GM19372 (cell line): Measurements from ENCODE around the gene TBC1D24.

ENCODE experiments used
- ATAC-seq: cut with Tn5 transposase; IDR thresholded peaks from one replicate; pipeline ENCODE4 v1.9.1; 2021; ENCODE audit warnings: mild to moderate bottlenecking, low read depth, moderate library complexity; ENCODE audit not compliant: unreplicated experiment

The TBC1D24 gene

GRCh38 chr16:2481676-2482075, 6.7 kb downstream of the TBC1D24 start:
- no peak for ATAC-seq

- ATAC-seq = no peak
Observed at GRCh38 chr16:2482249-2482648, 7.3 kb downstream of the TBC1D24 start.

- no peak for ATAC-seq
Observed at GRCh38 chr16:2482708-2483534, 8.0 kb downstream of the TBC1D24 start.

GRCh38 chr16:2483939-2484897, 9.3 kb downstream of the TBC1D24 start:
- ATAC-seq = no peak

- no peak for ATAC-seq
Observed at GRCh38 chr16:2484898-2485508, 10.1 kb downstream of the TBC1D24 start.

- no peak for ATAC-seq
Observed at GRCh38 chr16:2485811-2486507, 11.0 kb downstream of the TBC1D24 start.

DNA sequence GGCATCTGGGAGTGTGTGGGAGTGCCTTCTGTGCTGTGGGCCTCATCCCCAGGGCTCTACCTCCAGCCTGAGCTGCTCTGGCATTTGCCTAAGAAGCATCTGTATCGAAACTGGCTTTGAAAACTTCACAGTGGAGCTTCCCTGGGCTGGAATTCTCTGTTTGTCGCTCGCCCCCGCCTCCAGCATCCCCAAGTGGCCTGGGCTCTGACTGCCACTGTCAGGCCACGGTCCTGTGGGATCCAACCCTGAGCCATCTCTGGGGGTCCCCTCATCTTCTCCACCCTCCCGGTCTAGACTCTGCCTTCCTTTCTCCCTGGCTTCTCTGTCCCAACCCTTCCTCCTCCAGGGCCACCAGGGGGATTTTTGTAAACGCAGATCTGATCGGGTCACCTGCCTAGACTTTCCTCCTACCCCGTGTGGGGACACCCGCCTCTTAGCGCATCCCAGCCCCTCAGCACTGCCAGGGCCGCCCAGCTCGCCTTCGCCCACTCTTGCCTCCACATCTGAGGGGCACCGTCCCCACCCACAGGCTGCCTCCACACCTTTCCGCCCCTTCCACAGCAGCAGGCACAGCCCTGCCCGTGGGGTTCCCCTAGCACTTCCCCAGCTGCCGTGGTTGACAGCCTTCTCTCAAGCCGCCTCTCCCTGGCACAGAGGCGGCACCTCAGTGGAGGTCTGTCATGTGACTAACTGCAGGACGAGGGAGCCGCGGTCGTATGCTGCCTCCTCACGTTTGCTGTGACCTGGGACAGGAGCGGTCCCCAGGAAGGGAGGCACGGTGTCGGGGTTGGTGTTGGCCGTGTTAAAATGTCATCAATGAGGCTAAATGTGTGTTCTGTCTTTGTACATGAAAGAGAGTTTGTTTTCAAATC, 12.0 kb downstream of the TBC1D24 start:
- peak; percentile 45 for ATAC-seq

GRCh38 chr16:2487517-2487842, 12.6 kb downstream of the TBC1D24 start:
- no peak for ATAC-seq

DNA sequence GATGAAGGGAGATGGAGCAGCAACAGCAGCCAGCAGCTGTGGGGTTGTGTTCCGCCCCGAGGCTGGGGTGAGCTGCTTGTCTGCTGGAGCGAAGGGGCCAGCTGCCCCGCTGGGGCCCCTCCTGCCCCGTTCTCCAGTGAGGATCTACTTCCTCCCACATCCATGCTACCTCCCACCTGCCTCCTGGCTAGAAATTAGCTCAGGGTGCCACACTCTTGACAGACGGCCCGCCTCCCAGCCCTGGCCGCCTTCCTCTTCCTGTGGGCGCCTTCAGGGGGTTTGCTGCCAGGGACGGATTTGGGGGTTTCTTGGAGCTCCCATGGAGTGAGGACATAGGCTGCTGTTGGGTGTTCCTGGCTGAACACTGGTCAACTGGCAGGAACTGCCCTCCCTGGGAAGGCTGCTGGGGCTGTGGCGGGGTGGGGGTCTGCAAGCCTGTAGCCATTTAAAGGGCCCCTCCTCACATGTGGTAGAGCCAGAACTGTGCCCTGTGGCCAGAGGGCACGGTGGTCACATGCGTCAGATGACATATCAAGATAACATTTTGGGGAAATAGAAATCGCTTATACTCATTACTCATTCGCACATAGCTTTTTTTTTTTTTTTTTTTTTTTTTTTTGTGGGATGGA, 13.1 kb downstream of the TBC1D24 start:
- ATAC-seq = no peak

GRCh38 chr16:2489581-2489980, 14.7 kb downstream of the TBC1D24 start:
- ATAC-seq = no peak

DNA sequence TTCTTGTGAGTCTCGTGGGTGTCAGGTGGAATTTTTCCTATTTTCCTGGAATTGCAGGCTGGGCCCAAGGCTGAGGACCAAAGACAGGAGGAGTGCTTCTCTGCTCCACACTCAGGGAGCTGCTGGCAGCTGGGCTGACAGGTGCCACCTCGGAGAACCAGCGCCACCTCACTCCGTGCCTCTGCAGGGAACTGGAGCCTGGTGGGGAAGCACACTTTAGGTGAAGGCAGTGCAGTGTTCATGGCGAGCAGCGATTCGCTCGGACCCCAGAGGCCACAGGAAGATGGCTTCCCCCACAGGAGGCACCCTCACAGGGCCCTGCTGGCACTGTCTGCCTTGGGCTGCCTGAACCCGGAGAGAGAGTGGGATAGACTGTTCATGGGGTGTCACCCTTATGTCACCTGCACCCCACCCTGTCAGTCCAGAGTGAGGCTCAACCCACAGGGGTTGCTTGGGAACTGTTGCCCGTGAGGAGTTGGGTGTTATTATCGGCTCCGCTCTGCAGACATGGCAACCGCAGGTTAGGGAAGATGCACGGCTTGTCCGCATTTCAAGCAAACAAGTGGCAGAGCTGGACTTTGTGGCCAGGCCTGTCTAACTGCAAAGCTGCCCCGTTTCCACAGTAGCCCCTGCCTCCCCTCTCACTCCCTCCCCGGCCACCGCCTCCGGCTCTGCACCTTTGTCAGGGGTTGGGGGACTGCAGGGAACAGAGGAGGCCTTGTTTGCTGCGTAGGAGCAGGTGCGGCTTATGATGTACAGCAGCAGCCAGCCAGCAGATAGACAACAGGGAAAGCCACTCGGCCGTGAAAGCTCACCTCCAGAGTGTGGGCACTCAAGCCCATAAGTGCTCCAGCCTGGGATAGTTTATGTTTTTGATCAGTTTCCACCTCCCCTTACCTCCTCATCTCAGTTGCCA, 15.5 kb downstream of the TBC1D24 start:
- ATAC-seq = no peak

GRCh38 chr16:2492292-2492691, 17.4 kb downstream of the TBC1D24 start:
- no peak for ATAC-seq

DNA sequence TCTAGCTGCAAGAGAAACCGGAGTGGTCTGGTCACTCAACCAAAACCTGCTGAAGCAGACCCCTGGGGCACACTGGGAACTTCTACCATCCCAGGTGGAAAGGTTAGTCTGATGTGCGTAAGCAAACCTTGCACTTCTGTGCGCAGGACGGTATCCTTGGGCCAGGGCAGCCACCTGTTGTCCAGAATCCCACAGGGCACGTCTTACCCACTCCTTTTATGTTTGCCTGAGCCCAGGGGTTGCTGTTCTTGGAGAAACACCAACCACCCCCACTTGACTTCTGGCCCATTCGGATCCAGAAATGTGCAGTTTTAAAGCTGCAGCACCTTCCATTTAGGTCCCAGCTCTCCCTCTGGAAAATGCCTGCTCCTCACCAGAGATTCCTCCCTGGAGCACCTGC, 18.7 kb downstream of the TBC1D24 start:
- ATAC-seq = no peak

GRCh38 chr16:2494616-2495015, 19.7 kb downstream of the TBC1D24 start:
- ATAC-seq = no peak

- no peak for ATAC-seq
Observed at GRCh38 chr16:2495041-2495440, 20.1 kb downstream of the TBC1D24 start.

GRCh38 chr16:2496223-2497115, 21.5 kb downstream of the TBC1D24 start:
- no peak for ATAC-seq

DNA sequence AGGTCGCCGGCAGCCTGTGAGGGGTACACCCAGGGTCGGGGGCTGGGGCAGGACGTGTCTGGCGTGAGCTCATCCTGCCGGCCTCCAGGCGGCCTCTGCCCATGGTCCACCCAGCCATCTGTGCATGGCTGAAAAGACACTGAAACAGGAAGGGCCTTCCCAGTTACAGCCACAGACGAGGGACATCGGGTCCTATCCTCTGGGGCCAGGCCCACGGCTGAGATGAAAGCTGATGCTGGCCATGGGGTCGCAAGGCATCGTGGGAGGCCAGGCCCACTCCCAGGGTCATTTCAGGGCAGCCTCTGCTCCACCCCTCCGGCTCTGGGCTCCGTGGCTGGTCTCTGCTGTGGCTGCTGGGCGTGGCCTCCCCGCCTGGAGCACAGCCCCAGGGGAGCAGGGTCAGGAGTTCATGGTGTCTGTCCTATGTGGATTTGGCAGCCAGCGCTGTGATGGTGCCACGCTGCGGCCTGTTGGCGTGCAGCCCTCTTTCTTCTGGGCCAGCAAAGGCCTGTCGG, 22.2 kb downstream of the TBC1D24 start:
- ATAC-seq = no peak
